ENCODE results near the gene ALK. TPM values are rescaled to one million over a fixed set of nuclear protein-coding genes. Genes with fewer than 3 reads are reported as not detected.

Gene ALK
- total and polyA plus RNA-seq, 4 donors = 4.2 to 16.7 (median 14.2) TPM

GRCh38 chr2:29242621-29243375 is 678.6 kb downstream of the ALK start:
- no peaks in the 10 kb centered on the region for H3K27me3 ChIP-seq (ENCODE audit: control insufficient read depth, insufficient read depth, low read length)
- peaks cover 4% of the 10 kb centered on the region for H3K36me3 ChIP-seq (ENCODE audit: control insufficient read depth, insufficient read depth, low read length)
- no peak for DNase-seq (ENCODE audit: low read depth in 4 of 6, low spot score in 6 of 6)
- WGBS (ENCODE audit: insufficient coverage) = 100% methylated on average over 8 of the region's 9 CpGs
- H3K27ac ChIP-seq (ENCODE audit: low read depth, low read length) = no peak overlapping the region
- H3K4me3 ChIP-seq (ENCODE audit: low read depth, low read length) = no peak overlapping the region
- no peaks in the 10 kb centered on the region for H3K9me3 ChIP-seq (ENCODE audit: control insufficient read depth, insufficient read depth, low read length)
- no peaks in the 10 kb centered on the region for H3K4me1 ChIP-seq (ENCODE audit: control insufficient read depth, insufficient read depth, low read length)

DNA sequence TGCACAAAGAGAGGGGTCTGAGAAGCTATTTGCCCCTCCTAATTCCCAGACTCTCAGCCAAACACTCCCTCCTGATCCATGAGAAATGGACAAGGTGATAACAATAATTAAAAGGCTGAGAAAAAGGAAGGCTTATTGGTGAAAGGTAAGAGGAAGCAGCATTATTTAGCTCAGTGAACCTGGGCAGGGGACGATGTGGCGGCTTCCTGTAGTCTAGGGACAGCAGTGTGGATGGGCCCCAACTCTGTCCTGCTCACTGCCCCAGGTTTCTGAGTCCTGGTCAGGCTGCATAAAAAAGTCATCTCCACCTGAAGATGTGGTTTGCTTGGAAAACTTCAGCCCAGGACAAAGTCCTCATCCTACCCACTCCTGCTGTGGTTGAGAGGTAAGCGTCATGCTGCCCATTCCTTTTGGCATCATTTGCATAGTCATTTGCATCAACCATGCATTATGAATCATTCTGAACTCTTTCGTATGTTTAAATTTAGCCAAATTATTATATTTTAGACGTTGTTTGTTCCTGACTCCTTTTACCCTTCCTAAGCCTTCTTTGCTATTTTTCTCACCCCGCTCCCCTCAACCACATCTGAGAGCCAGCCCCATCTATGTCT is 679.3 kb downstream of the ALK start:
- Histone ChIP-seq H3K9me3 (ENCODE audit: control insufficient read depth, insufficient read depth, low read length) (no peaks in the 10 kb centered on the region), H3K27ac (ENCODE audit: low read depth, low read length) (no peak overlapping the region), H3K36me3 (ENCODE audit: control insufficient read depth, insufficient read depth, low read length) (peaks cover 4% of the 10 kb centered on the region), H3K4me1 (ENCODE audit: control insufficient read depth, insufficient read depth, low read length) (no peaks in the 10 kb centered on the region), H3K4me3 (ENCODE audit: low read depth, low read length) (no peak overlapping the region), H3K27me3 (ENCODE audit: control insufficient read depth, insufficient read depth, low read length) (no peaks in the 10 kb centered on the region)
- WGBS (ENCODE audit: insufficient coverage) = 90% methylated on average over 2 of the region's 6 CpGs
- DNase-seq (ENCODE audit: low read depth in 4 of 6, low spot score in 6 of 6) = no peak

DNA sequence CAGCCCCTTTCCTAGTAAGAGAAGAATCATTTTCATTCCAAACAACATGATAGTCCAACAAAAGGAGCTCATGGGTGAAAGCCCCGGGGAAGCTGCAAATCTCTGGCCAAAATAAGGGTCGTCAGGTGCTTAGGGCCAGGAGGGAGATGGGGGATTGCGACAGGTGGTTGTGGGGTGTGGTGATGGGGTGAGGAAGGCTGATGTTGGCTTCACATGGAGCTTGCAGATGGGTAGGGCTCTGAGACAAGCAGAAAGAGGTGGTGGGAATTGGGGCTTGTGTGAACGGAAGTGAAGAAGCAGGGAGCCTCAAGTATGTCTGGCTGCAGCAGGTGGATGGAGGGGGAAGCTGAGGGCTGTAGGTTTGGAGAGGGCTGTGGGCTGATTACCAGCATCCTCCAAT is 680.0 kb downstream of the ALK start:
- no peak overlapping the region for H3K4me3 ChIP-seq (ENCODE audit: low read depth, low read length)
- no peaks in the 10 kb centered on the region for H3K9me3 ChIP-seq (ENCODE audit: control insufficient read depth, insufficient read depth, low read length)
- no peak overlapping the region for H3K27ac ChIP-seq (ENCODE audit: low read depth, low read length)
- no peaks in the 10 kb centered on the region for H3K27me3 ChIP-seq (ENCODE audit: control insufficient read depth, insufficient read depth, low read length)
- DNase-seq (ENCODE audit: low read depth in 4 of 6, low spot score in 6 of 6) = no peak
- H3K36me3 ChIP-seq (ENCODE audit: control insufficient read depth, insufficient read depth, low read length) = no peaks in the 10 kb centered on the region
- H3K4me1 ChIP-seq (ENCODE audit: control insufficient read depth, insufficient read depth, low read length) = no peaks in the 10 kb centered on the region
- 88% methylated on average over 4 of the region's 4 CpGs for WGBS (ENCODE audit: insufficient coverage)

- Histone ChIP-seq H3K4me3 (ENCODE audit: low read depth, low read length) (no peak overlapping the region), H3K9me3 (ENCODE audit: control insufficient read depth, insufficient read depth, low read length) (no peaks in the 10 kb centered on the region), H3K27me3 (ENCODE audit: control insufficient read depth, insufficient read depth, low read length) (no peaks in the 10 kb centered on the region), H3K4me1 (ENCODE audit: control insufficient read depth, insufficient read depth, low read length) (no peaks in the 10 kb centered on the region), H3K36me3 (ENCODE audit: control insufficient read depth, insufficient read depth, low read length) (no peaks in the 10 kb centered on the region), H3K27ac (ENCODE audit: low read depth, low read length) (no peak overlapping the region)
- WGBS (ENCODE audit: insufficient coverage) = 62% methylated on average over 4 of the region's 4 CpGs
- DNase-seq (ENCODE audit: low read depth in 4 of 6, low spot score in 6 of 6) = peak in 1 of 6 donors; percentile 19
These were observed 680.8 kb downstream of the ALK start for GRCh38 chr2:29240601-29241000.

DNA sequence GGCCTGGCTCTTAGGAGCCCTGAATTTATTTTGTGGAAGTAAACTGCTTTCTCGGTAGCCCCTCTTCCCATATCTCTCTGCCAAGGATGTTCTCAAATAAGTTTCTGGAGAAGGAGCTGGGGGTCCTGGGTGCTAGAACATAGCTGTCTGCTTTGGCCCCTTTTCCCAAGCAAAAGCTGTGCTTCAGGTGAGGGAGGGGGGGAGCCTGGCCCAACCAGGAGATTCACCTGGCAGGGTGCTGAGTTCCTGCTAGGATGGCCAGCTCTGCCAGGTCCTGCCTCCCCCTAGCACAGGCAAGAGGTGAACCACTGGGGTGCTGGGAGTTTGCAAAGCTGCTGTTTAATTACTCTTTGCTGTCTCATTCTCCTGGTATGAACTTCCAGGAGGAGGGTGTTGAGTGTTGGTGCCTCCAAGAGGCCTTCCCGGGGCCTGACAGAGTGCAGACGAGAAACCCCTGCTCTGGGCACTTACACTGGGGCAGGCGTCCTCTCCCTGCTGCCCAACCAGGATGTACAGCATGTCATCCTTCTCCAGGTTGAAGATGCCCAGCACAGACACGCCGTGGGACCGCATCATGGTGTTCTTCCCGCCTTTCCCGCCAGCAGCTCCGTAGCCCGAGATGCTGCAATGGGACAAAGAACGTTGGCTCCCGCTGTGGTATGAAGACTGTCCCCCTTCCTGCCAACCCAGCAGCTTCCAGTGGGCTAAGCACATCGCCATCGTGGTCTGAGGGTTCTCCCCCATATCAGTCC is 682.0 kb downstream of the ALK start:
- H3K27ac ChIP-seq (ENCODE audit: low read depth, low read length) = no peak overlapping the region
- H3K27me3 ChIP-seq (ENCODE audit: control insufficient read depth, insufficient read depth, low read length) = no peaks in the 10 kb centered on the region
- DNase-seq (ENCODE audit: low read depth in 4 of 6, low spot score in 6 of 6) = no peak
- 93% methylated on average over 12 of the region's 15 CpGs for WGBS (ENCODE audit: insufficient coverage)
- no peak overlapping the region for H3K4me3 ChIP-seq (ENCODE audit: low read depth, low read length)
- no peaks in the 10 kb centered on the region for H3K9me3 ChIP-seq (ENCODE audit: control insufficient read depth, insufficient read depth, low read length)
- H3K36me3 ChIP-seq (ENCODE audit: control insufficient read depth, insufficient read depth, low read length) = no peaks in the 10 kb centered on the region
- H3K4me1 ChIP-seq (ENCODE audit: control insufficient read depth, insufficient read depth, low read length) = no peaks in the 10 kb centered on the region

GRCh38 chr2:29238497-29238896 is 682.9 kb downstream of the ALK start:
- Histone ChIP-seq H3K27ac (ENCODE audit: low read depth, low read length) (no peak overlapping the region), H3K36me3 (ENCODE audit: control insufficient read depth, insufficient read depth, low read length) (no peaks in the 10 kb centered on the region), H3K4me1 (ENCODE audit: control insufficient read depth, insufficient read depth, low read length) (no peaks in the 10 kb centered on the region), H3K27me3 (ENCODE audit: control insufficient read depth, insufficient read depth, low read length) (no peaks in the 10 kb centered on the region), H3K9me3 (ENCODE audit: control insufficient read depth, insufficient read depth, low read length) (no peaks in the 10 kb centered on the region), H3K4me3 (ENCODE audit: low read depth, low read length) (no peak overlapping the region)
- no peak for DNase-seq (ENCODE audit: low read depth in 4 of 6, low spot score in 6 of 6)
- 86% methylated on average over 6 of the region's 7 CpGs for WGBS (ENCODE audit: insufficient coverage)

GRCh38 chr2:29236074-29236473 is 685.3 kb downstream of the ALK start:
- WGBS (ENCODE audit: insufficient coverage) = 96% methylated on average over 5 of the region's 6 CpGs
- DNase-seq (ENCODE audit: low read depth in 4 of 6, low spot score in 6 of 6) = no peak
- no peak overlapping the region for H3K4me3 ChIP-seq (ENCODE audit: low read depth, low read length)
- H3K9me3 ChIP-seq (ENCODE audit: control insufficient read depth, insufficient read depth, low read length) = no peaks in the 10 kb centered on the region
- peaks cover 6% of the 10 kb centered on the region for H3K36me3 ChIP-seq (ENCODE audit: control insufficient read depth, insufficient read depth, low read length)
- no peak overlapping the region for H3K27ac ChIP-seq (ENCODE audit: low read depth, low read length)
- H3K4me1 ChIP-seq (ENCODE audit: control insufficient read depth, insufficient read depth, low read length) = no peaks in the 10 kb centered on the region
- no peaks in the 10 kb centered on the region for H3K27me3 ChIP-seq (ENCODE audit: control insufficient read depth, insufficient read depth, low read length)

GRCh38 chr2:29235411-29235810 is 686.0 kb downstream of the ALK start:
- Histone ChIP-seq H3K4me3 (ENCODE audit: low read depth, low read length) (no peak overlapping the region), H3K36me3 (ENCODE audit: control insufficient read depth, insufficient read depth, low read length) (peaks cover 6% of the 10 kb centered on the region), H3K4me1 (ENCODE audit: control insufficient read depth, insufficient read depth, low read length) (no peaks in the 10 kb centered on the region), H3K27me3 (ENCODE audit: control insufficient read depth, insufficient read depth, low read length) (no peaks in the 10 kb centered on the region), H3K9me3 (ENCODE audit: control insufficient read depth, insufficient read depth, low read length) (no peaks in the 10 kb centered on the region), H3K27ac (ENCODE audit: low read depth, low read length) (no peak overlapping the region)
- 82% methylated on average over 3 of the region's 3 CpGs for WGBS (ENCODE audit: insufficient coverage)
- no peak for DNase-seq (ENCODE audit: low read depth in 4 of 6, low spot score in 6 of 6)

GRCh38 chr2:29233428-29233827 is 688.0 kb downstream of the ALK start:
- WGBS (ENCODE audit: insufficient coverage) = 79% methylated on average over 6 of the region's 6 CpGs
- DNase-seq (ENCODE audit: low read depth in 4 of 6, low spot score in 6 of 6) = no peak

More at GRCh38 chr2:29233428-29233827, 688.0 kb downstream of the ALK start:
- H3K4me1 ChIP-seq (ENCODE audit: control insufficient read depth, insufficient read depth, low read length) = peaks cover under 1% of the 10 kb centered on the region
- H3K9me3 ChIP-seq (ENCODE audit: control insufficient read depth, insufficient read depth, low read length) = no peaks in the 10 kb centered on the region
- peaks cover 6% of the 10 kb centered on the region for H3K36me3 ChIP-seq (ENCODE audit: control insufficient read depth, insufficient read depth, low read length)
- no peak overlapping the region for H3K27ac ChIP-seq (ENCODE audit: low read depth, low read length)
- H3K4me3 ChIP-seq (ENCODE audit: low read depth, low read length) = no peak overlapping the region
- H3K27me3 ChIP-seq (ENCODE audit: control insufficient read depth, insufficient read depth, low read length) = no peaks in the 10 kb centered on the region

Data from spinal cord (tissue), 10 donors.